OCI-LY7 (cell line): ENCODE results near the gene NFATC2. TPM values are rescaled to one million over a fixed set of nuclear protein-coding genes. Genes with fewer than 3 reads are reported as not detected.
A peak's percentile ranks its signal among the peaks of the same experiment; 100 is the strongest.

Experiments used
- BruUV-seq: library from RNA; stranded (reverse); fragments of 400-500 nt; replicated peaks from 2 replicates; lab custom pipeline; 2021; lab: Mats Ljungman, UMichigan
- CTCF ChIA-PET: fragments of 300-600 bp; sonication (Branson Sonifier 250); formaldehyde crosslinking; loops from one replicate; lab custom pipeline; 2022; ENCODE audit warnings: antibody characterized with exemption; ENCODE audit not compliant: unreplicated experiment; lab: Charles Lee
- POLR2A ChIA-PET: fragments of 300-600 bp; sonication (Branson Sonifier 250); formaldehyde crosslinking; loops from one replicate; lab custom pipeline; 2022; ENCODE audit warnings: antibody characterized with exemption; lab: Charles Lee
- DNase-seq: peaks from one replicate; pipeline ENCODE4 v3.0.0-alpha.2; 2015; ENCODE audit warnings: low spot score
- H2AFZ ChIP-seq: fragments of 200-600 bp; sonication (generic), shearing (Covaris generic); 2 replicates; pipeline ENCODE4 v1.6.1; 2014; ENCODE audit warnings: mild to moderate bottlenecking, antibody characterized with exemption, low read length, moderate library complexity
- H3K27ac ChIP-seq: fragments of 200-600 bp; sonication (generic); 2 replicates; pipeline ENCODE4 v1.5.1; 2014; ENCODE audit warnings: mixed run types, low read depth, mild to moderate bottlenecking, moderate library complexity, low read length, inconsistent platforms; ENCODE audit not compliant: poor library complexity, severe bottlenecking
- H3K36me3 ChIP-seq: fragments of 200-600 bp; sonication (generic); 2 replicates; pipeline ENCODE4 v1.6.1; 2014; ENCODE audit warnings: mild to moderate bottlenecking, antibody characterized with exemption, low read length, moderate library complexity, mixed read lengths; ENCODE audit not compliant: insufficient read depth
- H3K4me1 ChIP-seq: fragments of 200-600 bp; sonication (generic); 2 replicates; pipeline ENCODE4 v1.5.1; 2014; ENCODE audit warnings: mild to moderate bottlenecking, low read length; ENCODE audit not compliant: insufficient read depth, poor library complexity, severe bottlenecking
- H3K4me2 ChIP-seq: fragments of 200-600 bp; sonication (generic); 2 replicates; pipeline ENCODE4 v1.6.1; 2014; ENCODE audit warnings: mild to moderate bottlenecking, low read length
- H3K4me3 ChIP-seq: fragments of 200-600 bp; sonication (generic); 2 replicates; pipeline ENCODE4 v1.5.1; 2014; ENCODE audit warnings: mild to moderate bottlenecking, low read depth, low read length; ENCODE audit not compliant: poor library complexity, severe bottlenecking
- H3K79me2 ChIP-seq: fragments of 200-600 bp; sonication (generic); 2 replicates; pipeline ENCODE4 v1.6.1; 2016; ENCODE audit warnings: low read depth, mild to moderate bottlenecking, low read length, moderate library complexity, mixed read lengths; ENCODE audit not compliant: insufficient read depth
- H3K9me2 ChIP-seq: fragments of 200-600 bp; sonication (generic); 2 replicates; pipeline ENCODE4 v1.6.1; 2016; ENCODE audit warnings: mild to moderate bottlenecking, low read length, mixed read lengths; ENCODE audit not compliant: insufficient read depth
- H3K9me3 ChIP-seq: fragments of 200-600 bp; sonication (generic); 2 replicates; pipeline ENCODE4 v1.6.1; 2014; ENCODE audit warnings: mild to moderate bottlenecking, mixed run types, low read length, mixed read lengths
- H4K20me1 ChIP-seq: fragments of 200-600 bp; sonication (generic); 2 replicates; pipeline ENCODE4 v1.6.1; 2014; ENCODE audit warnings: mild to moderate bottlenecking, antibody characterized with exemption, low read length, moderate library complexity, mixed read lengths; ENCODE audit not compliant: insufficient read depth
- EZH2phosphoT487 ChIP-seq: fragments of 200-600 bp; sonication (generic); IDR thresholded peaks from 2 replicates; pipeline ENCODE4 v1.6.1; 2018; ENCODE audit warnings: low read depth, borderline replicate concordance, mild to moderate bottlenecking, mixed run types, antibody characterized with exemption, low read length, moderate library complexity, mixed read lengths
- intact Hi-C: fragments of 100-400 bp; cut with micrococcal nuclease; formaldehyde crosslinking; loops from one replicate; pipeline ENCODE4 v1.10.0; 2022; ENCODE audit not compliant: unreplicated experiment
- total RNA-seq, 2 experiments: library from RNA; depleted of rRNA in 1 of 2; stranded (reverse); fragments of >200 nt in 1 of 2; shearing (Covaris generic) in 1 of 2; gene quantifications; 2 replicates each; pipeline ENCODE4 v1.2.3, GENCODE V29; 2014 to 2022
- TF ChIP-seq, protein P1 (sequence below): fragments of 200-600 bp; sonication (generic); conservative IDR thresholded peaks from 2 replicates; pipeline ENCODE4 v1.5.1; 2014; ENCODE audit warnings: mild to moderate bottlenecking, antibody characterized with exemption, low read length, moderate library complexity, mixed read lengths

NFATC2 gene
- total RNA-seq, 2 experiments from 2014 or later: 12.5 to 43.8 TPM

DNA sequence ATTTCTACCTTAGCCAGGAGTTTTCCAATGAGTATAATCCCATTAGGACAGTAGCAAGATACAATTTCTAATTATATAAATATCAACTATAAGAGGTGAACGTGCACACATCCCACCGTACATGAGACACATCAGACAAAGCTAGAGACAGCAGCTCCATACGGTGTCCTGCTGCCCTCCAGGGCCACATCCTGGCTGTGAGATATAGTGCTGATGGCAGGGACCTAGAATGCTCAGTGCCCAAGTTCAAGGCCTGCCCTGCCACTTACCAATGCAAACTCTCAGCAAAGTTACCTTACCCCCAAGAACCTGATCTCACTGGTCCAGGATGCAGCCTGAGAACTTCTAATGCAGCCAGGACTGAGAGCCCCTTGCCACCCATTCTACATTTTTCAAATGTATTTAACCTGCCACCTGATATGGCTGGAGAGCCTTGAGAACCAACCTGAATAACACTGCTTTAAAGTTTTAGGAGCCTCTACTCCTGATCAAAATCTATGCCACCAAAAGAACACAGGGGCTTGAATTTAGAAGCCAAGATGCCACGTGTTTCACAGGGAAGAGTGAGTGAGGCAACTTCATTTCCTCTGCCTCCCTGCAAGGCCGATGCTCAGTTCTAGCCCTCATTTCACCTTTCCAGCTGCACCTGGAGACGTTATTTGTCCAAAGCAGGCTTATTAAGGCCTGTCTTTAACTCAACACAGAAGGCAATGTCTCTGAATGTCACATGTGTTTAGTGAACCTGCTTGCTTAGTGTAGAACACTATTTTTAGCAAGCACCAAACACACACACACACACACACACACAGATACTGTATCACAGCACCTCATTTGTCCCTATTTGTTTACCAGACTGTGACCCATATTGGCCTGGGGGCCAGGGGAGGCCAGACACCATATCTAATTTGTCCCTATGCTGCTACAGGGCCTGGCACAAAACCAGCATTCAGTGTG, 6.1 kb downstream of the NFATC2 start:
- Histone ChIP-seq H3K79me2 (peaks cover 92% of the 10 kb centered on the region), H3K4me2 (peak overlapping the region; percentile 82), H3K4me3 (peak overlapping the region; percentile 23), H3K9me3 (no peaks in the 10 kb centered on the region), H4K20me1 (no peaks in the 10 kb centered on the region; the same call in 1 of the 2 replicates), H3K36me3 (peaks cover 47% of the 10 kb centered on the region), H3K4me1 (peaks cover 89% of the 10 kb centered on the region), H3K9me2 (no peaks in the 10 kb centered on the region), H3K27ac (peak overlapping the region; percentile 47), H2AFZ (no peak overlapping the region; the same call in 1 of the 2 replicates)
- TF ChIP-seq, protein P1, sequence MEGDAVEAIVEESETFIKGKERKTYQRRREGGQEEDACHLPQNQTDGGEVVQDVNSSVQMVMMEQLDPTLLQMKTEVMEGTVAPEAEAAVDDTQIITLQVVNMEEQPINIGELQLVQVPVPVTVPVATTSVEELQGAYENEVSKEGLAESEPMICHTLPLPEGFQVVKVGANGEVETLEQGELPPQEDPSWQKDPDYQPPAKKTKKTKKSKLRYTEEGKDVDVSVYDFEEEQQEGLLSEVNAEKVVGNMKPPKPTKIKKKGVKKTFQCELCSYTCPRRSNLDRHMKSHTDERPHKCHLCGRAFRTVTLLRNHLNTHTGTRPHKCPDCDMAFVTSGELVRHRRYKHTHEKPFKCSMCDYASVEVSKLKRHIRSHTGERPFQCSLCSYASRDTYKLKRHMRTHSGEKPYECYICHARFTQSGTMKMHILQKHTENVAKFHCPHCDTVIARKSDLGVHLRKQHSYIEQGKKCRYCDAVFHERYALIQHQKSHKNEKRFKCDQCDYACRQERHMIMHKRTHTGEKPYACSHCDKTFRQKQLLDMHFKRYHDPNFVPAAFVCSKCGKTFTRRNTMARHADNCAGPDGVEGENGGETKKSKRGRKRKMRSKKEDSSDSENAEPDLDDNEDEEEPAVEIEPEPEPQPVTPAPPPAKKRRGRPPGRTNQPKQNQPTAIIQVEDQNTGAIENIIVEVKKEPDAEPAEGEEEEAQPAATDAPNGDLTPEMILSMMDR: no peak
- no peak for TF ChIP-seq EZH2phosphoT487
- peak; percentile 46 for DNase-seq
- ChIA-PET POLR2A (interaction anchor here (1.0 to 1.3 kb wide), 3 partner anchors 8 to 156 kb away, joined by 3 read pairs; no protein-coding TSS in a partner anchor), CTCF (no interaction called here)
- BruUV-seq: no TSS peak
- intact Hi-C loops: no loop called here

- POLR2A ChIA-PET: interaction anchor here (0.6 to 1.3 kb wide), 4 partner anchors 8 to 155 kb away, joined by 3 to 6 read pairs (median 3); no protein-coding TSS in a partner anchor
- H3K4me2 ChIP-seq: peak overlapping the region; percentile 82
- no peak for DNase-seq
Measured at GRCh38 chr20:51535674-51536073, 6.8 kb downstream of the NFATC2 start.

More at GRCh38 chr20:51535674-51536073, 6.8 kb downstream of the NFATC2 start:
- Histone ChIP-seq H3K36me3 (peaks cover 47% of the 10 kb centered on the region), H3K27ac (peak overlapping the region; percentile 47), H3K9me2 (no peaks in the 10 kb centered on the region), H3K79me2 (peaks cover 92% of the 10 kb centered on the region), H3K4me1 (peaks cover 92% of the 10 kb centered on the region), H4K20me1 (no peaks in the 10 kb centered on the region; the same call in 1 of the 2 replicates), H3K9me3 (no peaks in the 10 kb centered on the region), H2AFZ (no peak overlapping the region), H3K4me3 (no peak overlapping the region)
- CTCF ChIA-PET: no interaction called here
- TF ChIP-seq, protein P1: no peak
- no peak for TF ChIP-seq EZH2phosphoT487
- intact Hi-C loops: no loop called here
- no TSS peak for BruUV-seq
